22Rv1 (cell line): ENCODE results near the gene OR12D1.

ENCODE experiments used
- H3K27ac ChIP-seq: fragments of 450-650 bp; 2 replicates; pipeline ENCODE4 v1.5.1; 2017
- ZFX ChIP-seq: fragments of 450-650 bp; IDR thresholded peaks from 2 replicates; pipeline ENCODE4 v1.6.1; 2017; ENCODE audit warnings: antibody characterized with exemption, borderline replicate concordance
- TF ChIP-seq, protein P1 (sequence below): fragments of 450-650 bp; IDR thresholded peaks from 2 replicates; pipeline ENCODE4 v1.5.1; 2017; ENCODE audit warnings: mild to moderate bottlenecking

The OR12D1 gene

DNA sequence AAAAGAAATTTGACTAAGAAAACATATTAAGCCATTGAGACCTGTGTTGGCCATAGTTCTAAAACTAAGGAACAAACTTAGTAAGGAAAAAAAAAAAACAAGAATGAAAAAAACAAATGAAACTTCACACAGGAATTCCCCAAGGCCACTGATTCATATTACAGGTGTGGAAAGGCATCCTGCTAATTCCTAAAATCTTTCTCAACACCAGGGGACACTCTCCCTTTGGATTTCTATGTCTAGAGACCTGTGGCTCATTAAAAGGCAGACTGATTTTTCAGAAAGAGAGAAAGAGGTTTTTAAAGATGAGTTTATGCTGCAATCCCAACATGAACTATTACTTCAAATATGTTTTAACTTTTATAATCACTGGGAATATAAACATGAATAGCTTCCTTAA is at the start of gene OR12D1:
Gene OR12D1, plus strand, starts transcription at position 341 of the 400 bp plus-strand sequence.
- no peak for TF ChIP-seq ZFX
- TF ChIP-seq, protein P1, sequence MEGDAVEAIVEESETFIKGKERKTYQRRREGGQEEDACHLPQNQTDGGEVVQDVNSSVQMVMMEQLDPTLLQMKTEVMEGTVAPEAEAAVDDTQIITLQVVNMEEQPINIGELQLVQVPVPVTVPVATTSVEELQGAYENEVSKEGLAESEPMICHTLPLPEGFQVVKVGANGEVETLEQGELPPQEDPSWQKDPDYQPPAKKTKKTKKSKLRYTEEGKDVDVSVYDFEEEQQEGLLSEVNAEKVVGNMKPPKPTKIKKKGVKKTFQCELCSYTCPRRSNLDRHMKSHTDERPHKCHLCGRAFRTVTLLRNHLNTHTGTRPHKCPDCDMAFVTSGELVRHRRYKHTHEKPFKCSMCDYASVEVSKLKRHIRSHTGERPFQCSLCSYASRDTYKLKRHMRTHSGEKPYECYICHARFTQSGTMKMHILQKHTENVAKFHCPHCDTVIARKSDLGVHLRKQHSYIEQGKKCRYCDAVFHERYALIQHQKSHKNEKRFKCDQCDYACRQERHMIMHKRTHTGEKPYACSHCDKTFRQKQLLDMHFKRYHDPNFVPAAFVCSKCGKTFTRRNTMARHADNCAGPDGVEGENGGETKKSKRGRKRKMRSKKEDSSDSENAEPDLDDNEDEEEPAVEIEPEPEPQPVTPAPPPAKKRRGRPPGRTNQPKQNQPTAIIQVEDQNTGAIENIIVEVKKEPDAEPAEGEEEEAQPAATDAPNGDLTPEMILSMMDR = peak; percentile 38
- H3K27ac ChIP-seq = no peak within 1 kb of the TSS

DNA sequence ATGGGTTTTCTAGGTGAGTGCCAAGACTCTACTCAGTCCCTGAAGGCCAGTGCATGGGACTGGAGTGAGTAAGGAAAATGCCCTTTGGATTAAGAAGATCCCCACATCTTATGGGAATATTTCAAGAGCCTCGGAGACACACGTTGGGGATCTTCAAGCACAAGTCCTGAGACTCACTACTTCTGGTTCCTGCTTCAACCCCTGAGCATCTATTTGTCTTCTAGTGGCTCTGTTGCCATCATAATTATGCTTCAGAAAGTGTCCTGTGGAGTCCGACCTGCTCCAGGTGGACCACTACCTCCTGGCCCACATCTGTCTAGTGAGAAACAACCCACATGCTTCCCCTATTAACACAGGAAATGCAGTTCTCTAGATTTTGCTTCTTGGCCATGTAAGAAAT is 46.0 kb upstream of the OR12D1 start, which contains the start of gene OR5V1:
Gene OR5V1, minus strand, starts transcription at position 101 of the 400 bp plus-strand sequence. CDS start 12,670 bp downstream, outside the sequence.
- H3K27ac ChIP-seq = no peak within 1 kb of the TSS
- no peak for TF ChIP-seq ZFX
- TF ChIP-seq, protein P1 = no peak

DNA sequence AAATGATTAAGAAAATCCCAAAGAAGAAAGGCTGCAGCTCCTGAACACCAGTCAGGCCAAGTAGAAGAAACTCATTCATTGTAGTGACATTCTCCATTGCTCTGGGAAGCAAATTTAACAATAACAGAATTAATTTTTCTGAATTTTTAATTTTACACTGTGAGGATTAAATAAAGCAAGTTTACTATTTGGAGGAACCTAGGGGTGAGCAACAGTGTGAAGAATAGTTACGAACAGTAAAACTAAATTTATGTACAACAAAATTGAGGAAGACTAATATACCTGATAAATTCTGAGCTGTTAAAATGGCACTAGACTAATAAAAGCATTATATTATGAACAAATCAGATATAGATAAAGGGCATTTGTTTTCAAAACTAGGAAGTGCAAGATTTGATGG is 39.5 kb upstream of the OR12D1 start, which contains the start of gene OR12D3:
Gene OR12D3, minus strand, starts transcription at position 101 of the 400 bp plus-strand sequence. Its CDS starts 4 bp downstream, at position 97.
- TF ChIP-seq, protein P1 = no peak
- TF ChIP-seq ZFX = no peak
- no peak within 1 kb of the TSS for H3K27ac ChIP-seq

DNA sequence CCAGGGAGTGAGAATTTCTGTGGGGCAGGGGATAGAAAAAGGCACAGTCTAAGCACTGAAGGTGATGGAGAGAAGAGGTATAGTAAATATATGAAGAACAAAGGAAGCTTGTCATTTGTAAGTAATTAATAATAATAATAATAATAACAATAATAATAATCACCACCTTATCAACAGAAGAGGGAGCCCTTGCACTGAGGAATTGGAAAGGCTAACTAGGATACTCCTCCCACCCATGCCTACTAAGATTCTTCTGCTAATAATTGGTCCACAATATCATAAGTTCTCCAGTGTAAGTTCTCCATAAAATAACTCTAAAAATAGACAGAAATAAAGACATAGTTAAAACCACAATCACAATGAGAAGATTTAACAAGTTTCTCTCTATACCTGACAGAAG is 38.7 kb upstream of the OR12D1 start:
- H3K27ac ChIP-seq = no peak overlapping the region
- no peak for TF ChIP-seq ZFX
- TF ChIP-seq, protein P1 = no peak

DNA sequence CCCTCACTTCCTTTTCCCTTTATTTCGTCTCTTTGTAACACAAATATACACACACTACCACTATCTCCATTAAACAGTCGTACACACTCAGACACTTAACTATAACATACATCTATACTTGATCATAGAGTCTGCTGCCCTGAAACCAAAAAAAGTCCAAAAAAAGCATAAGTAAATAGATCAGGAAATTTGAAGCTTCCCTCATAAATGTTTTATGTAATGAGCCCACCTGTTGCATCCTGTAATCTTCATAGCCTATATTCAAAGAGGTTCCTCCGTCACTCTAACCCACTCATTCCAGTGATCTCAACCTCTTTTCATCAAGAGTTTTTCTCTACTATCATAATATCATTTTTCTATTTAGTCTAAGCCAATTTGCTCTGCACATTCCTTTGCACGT is 26.2 kb upstream of the OR12D1 start:
- no peak overlapping the region for H3K27ac ChIP-seq
- TF ChIP-seq, protein P1 = no peak
- no peak for TF ChIP-seq ZFX

DNA sequence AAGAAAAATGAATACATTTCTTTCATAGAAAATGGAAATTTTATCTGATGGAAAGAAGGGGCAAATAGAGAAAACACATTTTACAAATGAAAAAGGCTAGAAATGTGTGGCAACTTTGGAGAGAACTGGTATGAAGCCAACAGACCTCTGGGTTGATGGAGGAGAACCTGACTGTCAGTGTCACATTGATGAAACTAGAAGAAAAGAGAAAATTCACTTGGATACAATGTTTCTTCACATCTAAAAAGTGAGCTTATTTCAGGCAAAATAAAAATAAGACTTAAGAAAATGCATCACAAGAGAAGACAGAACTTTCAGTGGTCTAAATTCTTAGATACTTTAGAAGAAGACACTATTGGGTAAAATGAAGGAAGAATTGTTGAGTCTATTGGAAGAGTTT is 19.4 kb upstream of the OR12D1 start, which contains the start of gene OR12D2:
Gene OR12D2, plus strand, starts transcription at position 301 of the 400 bp plus-strand sequence. CDS start 1,069 bp downstream, outside the sequence.
- no peak within 1 kb of the TSS for H3K27ac ChIP-seq
- TF ChIP-seq ZFX = no peak
- TF ChIP-seq, protein P1 = no peak

DNA sequence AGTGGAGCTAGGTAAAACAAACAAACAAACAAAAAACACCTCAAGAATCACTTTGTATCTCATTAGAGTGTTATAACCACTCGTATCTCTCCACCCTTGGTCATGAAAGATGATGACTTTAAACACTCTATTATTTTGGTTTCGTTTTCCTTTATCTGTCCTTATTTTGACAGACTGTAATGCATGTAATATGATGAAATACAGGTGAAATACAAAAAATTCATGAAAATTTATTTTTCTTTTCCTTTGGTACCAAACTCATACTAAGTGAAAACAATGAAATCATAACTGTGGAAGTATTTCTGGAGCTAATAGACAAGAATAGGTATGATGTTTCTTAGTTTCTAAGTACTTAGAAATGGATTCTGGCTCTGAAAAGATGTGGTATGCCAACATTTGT is 15.2 kb upstream of the OR12D1 start:
- H3K27ac ChIP-seq = no peak overlapping the region
- TF ChIP-seq, protein P1 = no peak
- TF ChIP-seq ZFX = no peak
